K562 (cell line): ENCODE data around the gene UNC13A. TPM values are rescaled to one million over a fixed set of nuclear protein-coding genes. Genes with fewer than 3 reads are reported as not detected.

Source experiments
- ATAC-seq: fragments of 200-7000 bp; cut with Tn5 transposase; 3 replicates; pipeline ENCODE4 v1.9.1; 2020; ENCODE audit warnings: moderate library complexity
- BruUV-seq: library from RNA; stranded (reverse); fragments of 400-500 nt; replicated peaks from 2 replicates; lab custom pipeline; 2021; lab: Mats Ljungman, UMichigan
- CTCF ChIA-PET: fragments of 300-600 bp; formaldehyde crosslinking; extraction: SDS; loops from one replicate; lab custom pipeline; 2021; ENCODE audit warnings: low intra/inter-chr PET ratio; lab: Yijun Ruan, JAX
- POLR2A ChIA-PET: fragments of 300-600, 350-650 bp; sonication (Branson Sonifier 250); formaldehyde crosslinking; extraction: SDS; loops from one replicate; lab custom pipeline; 2021; ENCODE audit warnings: antibody characterized with exemption, inconsistent platforms; lab: Yijun Ruan, JAX
- DNase-seq, 4 experiments: peaks; one replicate each; pipeline versions ENCODE4 v3.0.0 to v3.0.0-alpha.2; 2011 to 2018; ENCODE audit warnings: low spot score in 3 of 4, mixed read lengths in 3 of 4; ENCODE audit errors: extremely low read depth in 1 of 4
- FAIRE-seq: peaks from 2 replicates; lab custom pipeline; 2011; peaks lifted over from hg19 to GRCh38; lab: Jason Lieb, UNC
- H2AFZ ChIP-seq: 2 replicates; pipeline ENCODE4 v1.6.0; 2011; ENCODE audit warnings: low read depth, low read length, control low read depth, inconsistent platforms
- H3K27ac ChIP-seq: fragments of 200-600 bp; 3 replicates; pipeline ENCODE4 v1.8.0; 2011; ENCODE audit warnings: low read depth, mild to moderate bottlenecking, control low read depth, inconsistent platforms, low read length, moderate library complexity, mixed read lengths; ENCODE audit errors: extremely low read depth
- H3K27me3 ChIP-seq, 2 experiments: fragments of 300-600 bp in 1 of 2; 2 replicates in 1 of 2; 3 replicates in 1 of 2; pipeline versions ENCODE4 v1.6.0 to v1.8.0; 2011; ENCODE audit warnings: inconsistent platforms in 2 of 2, low read length in 2 of 2, mild to moderate bottlenecking in 1 of 2, mixed read lengths in 1 of 2, moderate library complexity in 1 of 2; ENCODE audit not compliant: control insufficient read depth in 2 of 2, insufficient read depth in 2 of 2
- H3K36me3 ChIP-seq: fragments of 300-600 bp; 3 replicates; pipeline ENCODE4 v1.8.0; 2011; ENCODE audit warnings: mild to moderate bottlenecking, low read length, inconsistent platforms; ENCODE audit not compliant: control insufficient read depth, insufficient read depth
- H3K4me1 ChIP-seq, 2 experiments: fragments of 200-600 bp in 1 of 2; replicated peaks in 1 of 2; 2 replicates in 1 of 2; 3 replicates in 1 of 2; pipeline versions ENCODE4 v1.5.1 to v1.8.0; 2011; ENCODE audit warnings: inconsistent platforms in 2 of 2, low read length in 2 of 2, mild to moderate bottlenecking in 1 of 2, mixed read lengths in 1 of 2, moderate library complexity in 1 of 2; ENCODE audit not compliant: control insufficient read depth in 2 of 2, insufficient read depth in 2 of 2
- H3K4me2 ChIP-seq: 2 replicates; pipeline ENCODE4 v1.6.1; 2011; ENCODE audit warnings: low read length, control low read depth, inconsistent platforms, mixed read lengths; ENCODE audit not compliant: insufficient read depth
- H3K4me3 ChIP-seq: fragments of 200-600 bp; sonication (generic), shearing (Covaris generic); 2 replicates; pipeline ENCODE4 v1.5.1; 2016; ENCODE audit warnings: control low read depth, inconsistent platforms
- H3K79me2 ChIP-seq: fragments of 200-600 bp; 3 replicates; pipeline ENCODE4 v1.8.0; 2011; ENCODE audit warnings: low read length, inconsistent platforms; ENCODE audit not compliant: control insufficient read depth, insufficient read depth
- H3K9ac ChIP-seq, 2 experiments: 2 replicates each; pipeline versions ENCODE4 v1.6.0 to v1.6.1; 2011; ENCODE audit warnings: low read depth in 2 of 2, low read length in 2 of 2, control low read depth in 1 of 2, inconsistent platforms in 1 of 2, mild to moderate bottlenecking in 1 of 2, mixed read lengths in 1 of 2; ENCODE audit not compliant: insufficient read depth in 1 of 2
- H3K9me1 ChIP-seq: one replicate; pipeline ENCODE4 v1.6.0; 2011; ENCODE audit warnings: inconsistent platforms, mild to moderate bottlenecking, low read length, moderate library complexity; ENCODE audit not compliant: control insufficient read depth, insufficient read depth
- H3K9me3 ChIP-seq: replicated peaks from 2 replicates; pipeline ENCODE4 v1.5.1; 2011; ENCODE audit warnings: low read depth, low read length, inconsistent platforms; ENCODE audit not compliant: control insufficient read depth, insufficient read depth
- H4K20me1 ChIP-seq: replicated peaks from 2 replicates; pipeline ENCODE4 v1.6.1; 2011; ENCODE audit warnings: low read length, inconsistent platforms, mixed read lengths; ENCODE audit not compliant: control insufficient read depth, insufficient read depth
- BCL6 ChIP-seq: fragments of 250-450 bp; sonication (Bioruptor Pico); IDR thresholded peaks from 2 replicates; pipeline ENCODE4 v1.4.0; 2020
- BRD4 ChIP-seq: fragments of 200-600 bp; sonication (generic); IDR thresholded peaks from 2 replicates; pipeline ENCODE4 v1.6.1; 2017; ENCODE audit warnings: inconsistent platforms
- ETV1 ChIP-seq: fragments of 450-650 bp; conservative IDR thresholded peaks from 2 replicates; pipeline ENCODE4 v1.6.1; 2016; ENCODE audit warnings: missing genetic modification characterization, control low read depth, low read depth, missing compliant biosample characterization
- NCOA6 ChIP-seq: fragments of 450-650 bp; IDR thresholded peaks from 2 replicates; pipeline ENCODE4 v1.6.1; 2017; ENCODE audit warnings: mild to moderate bottlenecking
- NKRF ChIP-seq: fragments of 450-650 bp; IDR thresholded peaks from 2 replicates; pipeline ENCODE4 v1.6.1; 2016; ENCODE audit warnings: borderline replicate concordance
- PHB2 ChIP-seq: fragments of 450-650 bp; IDR thresholded peaks from 2 replicates; pipeline ENCODE4 v1.6.1; 2017; ENCODE audit warnings: low read depth
- TAF15 ChIP-seq: fragments of 200-400 bp; formaldehyde crosslinking; IDR thresholded peaks from 2 replicates; pipeline ENCODE4 v1.6.1; 2017; ENCODE audit warnings: mild to moderate bottlenecking, low read depth, low read length, moderate library complexity
- XRCC5 ChIP-seq: fragments of 200-400 bp; formaldehyde crosslinking; IDR thresholded peaks from 2 replicates; pipeline ENCODE4 v1.6.1; 2017; ENCODE audit warnings: low read depth, mild to moderate bottlenecking, low read length
- YBX1 ChIP-seq: fragments of 450-650 bp; IDR thresholded peaks from 2 replicates; pipeline ENCODE4 v1.7.1; 2016; ENCODE audit warnings: mild to moderate bottlenecking
- ZFP36 ChIP-seq: fragments of 150-350 bp; IDR thresholded peaks from 2 replicates; pipeline ENCODE4 v1.6.1; 2018; ENCODE audit warnings: low read length, low read depth; ENCODE audit not compliant: partially characterized antibody
- ZNF143 ChIP-seq: sonication (generic); formaldehyde crosslinking; IDR thresholded peaks from 2 replicates; pipeline ENCODE4 v1.9.0; 2022; ENCODE audit warnings: mild to moderate bottlenecking, missing genetic modification reagents
- ZNF436 ChIP-seq: fragments of 250-450, 450-650 bp; sonication (Bioruptor Pico); formaldehyde crosslinking; IDR thresholded peaks from 2 replicates; pipeline ENCODE4 v1.7.0; 2020; ENCODE audit warnings: mild to moderate bottlenecking
- ZNF75A ChIP-seq: fragments of 450-650 bp; formaldehyde crosslinking; IDR thresholded peaks from 2 replicates; pipeline ENCODE4 v1.4.0; 2020; ENCODE audit warnings: mild to moderate bottlenecking
- WGBS: fragments of 100-300 bp; shearing (Covaris generic); methylation state at CpG from one replicate; pipeline ENCODE4 v1.1.6; 2016; ENCODE audit warnings: low coverage, mixed read lengths; ENCODE audit not compliant: insufficient coverage; ENCODE audit errors: missing lambda C conversion rate; 5-methylcytosine and 5-hydroxymethylcytosine counted together
- in situ Hi-C: fragments of 300-500 bp; cut with MboI; formaldehyde crosslinking; loops from 4 replicates; pipeline ENCODE4 v1.15.0; 2018; ENCODE audit warnings: inconsistent platforms, mixed read lengths
- intact Hi-C: fragments of 100-400 bp; cut with micrococcal nuclease; formaldehyde crosslinking; loops from 2 replicates; pipeline ENCODE4 v1.14.2; 2022
- polyA plus RNA-seq, 8 experiments: library from polyadenylated mRNA; depleted of rRNA in 4 of 8; stranded (reverse) in 5 of 8; unstranded in 3 of 8; fragments of >200 nt; fragmentation: Nextera tagmentation in 2 of 8; fragmentation: Illumina TruSeq in 1 of 8; extraction: Ambion mirVana in 2 of 8; extraction: Trizol in 1 of 8; gene quantifications; 2 replicates each; pipeline versions ENCODE4 v1.2.1 to v1.2.3, GENCODE V29; 2011 to 2014; ENCODE audit warnings: inconsistent platforms in 1 of 8, missing spikeins in 1 of 8
- total RNA-seq, 7 experiments: library from RNA; depleted of rRNA in 6 of 7; stranded (reverse); fragments of >200 nt in 6 of 7; fragmentation: Illumina TruSeq in 2 of 7; extraction: Trizol in 2 of 7; gene quantifications; 2 replicates each; pipeline versions ENCODE4 v1.2.1 to v1.2.3, GENCODE V29; 2011 to 2021; ENCODE audit warnings: low replicate concordance in 1 of 7
- TF ChIP-seq, protein P1 (sequence below): fragments of 200-400 bp; formaldehyde crosslinking; IDR thresholded peaks from 2 replicates; pipeline ENCODE4 v1.6.1; 2017; ENCODE audit warnings: mild to moderate bottlenecking, low read depth, low read length, moderate library complexity
- TF ChIP-seq, protein P2 (sequence below): fragments of 250-450 bp; sonication (Bioruptor Pico); IDR thresholded peaks from 2 replicates; pipeline ENCODE4 v1.8.0; 2022; ENCODE audit warnings: moderate library complexity, mild to moderate bottlenecking, inconsistent platforms

UNC13A gene
- total and polyA plus RNA-seq, 9 of the 15 experiments (the other 6 are each of a cell fraction or from before 2014, with no cell fraction given): 0.03 to 1.0 (median 0.25) TPM

- TF ChIP-seq NKRF: no peak
These were observed 63.7 kb downstream of the UNC13A start (continued) for GRCh38 chr19:17624314-17624991.

- FAIRE-seq: no peak
- in situ Hi-C loops: no loop called here
- intact Hi-C loops: no loop called here
- peaks cover 0 to 6% of the 10 kb centered on the region in 2 experiments; a peak in 1 of 5 replicates for H3K4me1 ChIP-seq
- peaks cover 0 to 3% of the 10 kb centered on the region in 2 experiments; a peak in 2 of 5 replicates for H3K27me3 ChIP-seq
- no peaks in the 10 kb centered on the region for H3K36me3 ChIP-seq
- H3K9ac ChIP-seq: no peak overlapping the region
- 36% methylated on average over 9 of the region's 31 CpGs for WGBS
- ChIA-PET CTCF (no interaction called here), POLR2A (no interaction called here)
- H3K4me2 ChIP-seq: no peak overlapping the region
- H3K4me3 ChIP-seq: no peak overlapping the region
- H3K27ac ChIP-seq: no peak overlapping the region
- peak; percentile 66; the same call in 2 of the 3 replicates for ATAC-seq
- no peaks in the 10 kb centered on the region; the same call in 1 of the 2 replicates for H4K20me1 ChIP-seq
- no peaks in the 10 kb centered on the region for H3K79me2 ChIP-seq
- BruUV-seq: no TSS peak
- peaks cover 8% of the 10 kb centered on the region; the same call in 1 of the 2 replicates for H3K9me3 ChIP-seq
- H2AFZ ChIP-seq: no peak overlapping the region
- DNase-seq: peak in 2 of 4 experiments; percentile 45 to 52
- H3K9me1 ChIP-seq: no peaks in the 10 kb centered on the region
- no peak for TF ChIP-seq BCL6 (CRISPR knock-in tag)
- TF ChIP-seq ETV1 (tag): no peak
- TF ChIP-seq ZNF75A (CRISPR knock-in tag): no peak
- TF ChIP-seq ZFP36: no peak
- TF ChIP-seq, protein P1, sequence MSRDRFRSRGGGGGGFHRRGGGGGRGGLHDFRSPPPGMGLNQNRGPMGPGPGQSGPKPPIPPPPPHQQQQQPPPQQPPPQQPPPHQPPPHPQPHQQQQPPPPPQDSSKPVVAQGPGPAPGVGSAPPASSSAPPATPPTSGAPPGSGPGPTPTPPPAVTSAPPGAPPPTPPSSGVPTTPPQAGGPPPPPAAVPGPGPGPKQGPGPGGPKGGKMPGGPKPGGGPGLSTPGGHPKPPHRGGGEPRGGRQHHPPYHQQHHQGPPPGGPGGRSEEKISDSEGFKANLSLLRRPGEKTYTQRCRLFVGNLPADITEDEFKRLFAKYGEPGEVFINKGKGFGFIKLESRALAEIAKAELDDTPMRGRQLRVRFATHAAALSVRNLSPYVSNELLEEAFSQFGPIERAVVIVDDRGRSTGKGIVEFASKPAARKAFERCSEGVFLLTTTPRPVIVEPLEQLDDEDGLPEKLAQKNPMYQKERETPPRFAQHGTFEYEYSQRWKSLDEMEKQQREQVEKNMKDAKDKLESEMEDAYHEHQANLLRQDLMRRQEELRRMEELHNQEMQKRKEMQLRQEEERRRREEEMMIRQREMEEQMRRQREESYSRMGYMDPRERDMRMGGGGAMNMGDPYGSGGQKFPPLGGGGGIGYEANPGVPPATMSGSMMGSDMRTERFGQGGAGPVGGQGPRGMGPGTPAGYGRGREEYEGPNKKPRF: no peak
- no peak for TF ChIP-seq PHB2
- no peak for TF ChIP-seq ZNF436 (CRISPR knock-in tag)
- no peak for TF ChIP-seq XRCC5
- no peak for TF ChIP-seq ZNF143 (CRISPR knock-in tag)
- TF ChIP-seq, protein P2, sequence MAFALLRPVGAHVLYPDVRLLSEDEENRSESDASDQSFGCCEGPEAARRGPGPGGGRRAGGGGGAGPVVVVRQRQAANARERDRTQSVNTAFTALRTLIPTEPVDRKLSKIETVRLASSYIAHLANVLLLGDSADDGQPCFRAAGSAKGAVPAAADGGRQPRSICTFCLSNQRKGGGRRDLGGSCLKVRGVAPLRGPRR (CRISPR knock-in tag): no peak
- TF ChIP-seq YBX1: no peak
- TF ChIP-seq NCOA6: no peak
- TF ChIP-seq BRD4: no peak
- no peak for TF ChIP-seq TAF15
These were observed 64.8 kb downstream of the UNC13A start for GRCh38 chr19:17623224-17623935.
